ENCODE data around the gene FYCO1. TPM values are rescaled to one million over a fixed set of nuclear protein-coding genes. Genes with fewer than 3 reads are reported as not detected.
"Not testable (repeated sequence)": the region's sequence is repeated elsewhere in the genome, so short reads cannot be mapped to it uniquely, and the experiment has no call there.

FYCO1 gene
- total RNA-seq (10 to 100 TPM; 33.6 to 42.7 TPM), polyA plus RNA-seq (ENCODE audit: insufficient read length in 6 of 6) (10 to 100 TPM; 19.0 to 21.0 (median 20.2) TPM)
- long read RNA-seq, donor 1, result 0 reads
- long read RNA-seq, donor 2, result 0 reads
- long read RNA-seq, donor 3, partial matches to known transcripts, result 10 of 10 reads
- long read RNA-seq, donor 3, other reads (novel, unspliced or antisense), result 0 of 10 reads
- long read RNA-seq, donor 4, partial matches to known transcripts, result 2 of 2 reads
- long read RNA-seq, donor 4, other reads (novel, unspliced or antisense), result 0 of 2 reads
- long read RNA-seq, donor 5, result 0 reads
- long read RNA-seq, donor 6, result 0 reads
- long read RNA-seq, donor 7, full-length matches to known transcripts, result 1 of 11 reads
- long read RNA-seq, donor 7, partial matches to known transcripts, result 10 of 11 reads
- long read RNA-seq, donor 7, other reads (novel, unspliced or antisense), result 0 of 11 reads
- long read RNA-seq, donor 8, full-length matches to known transcripts, result 4 of 4 reads
- long read RNA-seq, donor 8, partial matches to known transcripts, result 0 of 4 reads
- long read RNA-seq, donor 8, other reads (novel, unspliced or antisense), result 0 of 4 reads
- long read RNA-seq, donor 9, result 0 reads
- long read RNA-seq, donor 10, partial matches to known transcripts, result 3 of 3 reads
- long read RNA-seq, donor 10, other reads (novel, unspliced or antisense), result 0 of 3 reads
- long read RNA-seq, donor 11, partial matches to known transcripts, result 5 of 5 reads
- long read RNA-seq, donor 11, other reads (novel, unspliced or antisense), result 0 of 5 reads
- long read RNA-seq, donor 12, result 0 reads

- intact Hi-C loops (cut with DNase I), result no loop called here
- ATAC-seq, result peak; percentile 98
- TF ChIP-seq CTCF (IDR thresholded peaks at IDR 0.05), result peak in 1 of 2 donors; percentile 9
These were observed at the start of gene FYCO1 for GRCh38 chr3:45995236-45996192. Gene FYCO1, minus strand, starts transcription at chr3:45995824. Its CDS starts 10,914 bp downstream, at chr3:45984910.

DNA sequence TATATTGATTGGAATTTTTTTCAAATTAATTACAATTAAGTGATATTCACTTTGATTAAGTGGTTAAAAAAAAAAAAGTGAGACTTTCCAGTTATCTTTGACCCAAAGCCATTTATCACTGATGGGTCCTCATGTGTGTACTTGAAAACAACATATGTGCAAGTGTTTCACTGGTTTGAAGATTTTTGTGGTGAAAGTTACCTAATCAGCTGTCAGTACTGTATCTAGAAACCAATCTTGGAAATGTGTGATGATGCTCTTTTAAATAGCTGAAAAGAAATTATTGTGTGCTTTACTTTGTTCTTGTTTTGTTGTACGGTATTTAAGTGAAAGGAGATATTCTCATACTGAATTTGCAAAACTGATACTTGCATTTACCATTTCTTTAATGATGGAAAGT is 43.3 kb upstream of the FYCO1 start:
- Histone ChIP-seq H3K4me1 (no peaks in the 10 kb centered on the region), H3K9me3 (no peaks in the 10 kb centered on the region), H3K27ac (no peak overlapping the region), H3K36me3 (no peaks in the 10 kb centered on the region), H3K4me3 (no peak overlapping the region), H3K27me3 (no peaks in the 10 kb centered on the region)
- intact Hi-C loops (cut with DNase I), result no loop called here
- no peak for ATAC-seq
- TF ChIP-seq CTCF (IDR thresholded peaks at IDR 0.05), result no peak
- DNase-seq, result no peak

More at GRCh38 chr3:45995236-45996192, at the start of gene FYCO1:
- Histone ChIP-seq H3K36me3 (no peaks in the 10 kb centered on the region), H3K27me3 (no peaks in the 10 kb centered on the region), H3K9me3 (no peaks in the 10 kb centered on the region), H3K4me1 (peaks cover 23 to 49% of the 10 kb centered on the region in 2 donors), H3K4me3 (peak within 1 kb of the TSS; percentile 70 to 96), H3K27ac (peak within 1 kb of the TSS; percentile 87 to 91)
- DNase-seq, result peak; percentile 84 to 99 (median 94)

DNA sequence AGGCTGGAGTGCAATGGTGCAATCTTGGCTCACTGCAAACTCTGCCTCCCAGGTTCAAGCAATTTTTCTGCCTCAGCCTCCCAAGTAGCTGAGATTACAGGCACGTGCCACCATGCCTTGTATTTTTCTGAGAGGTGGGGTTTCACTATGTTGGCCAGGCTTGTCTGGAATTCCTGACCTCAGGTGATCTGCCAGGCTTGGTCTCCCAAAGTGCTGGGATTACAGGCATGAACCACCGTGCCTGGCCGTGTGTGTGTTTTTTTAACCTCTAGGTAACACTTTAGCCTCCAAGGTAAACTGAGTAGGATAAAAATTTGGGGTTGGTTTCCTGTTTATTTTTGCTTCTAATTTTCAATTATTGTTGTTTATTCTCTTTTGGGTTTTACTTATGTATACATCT is 42.4 kb upstream of the FYCO1 start:
- H3K4me1 ChIP-seq; ATAC-seq; H3K27ac ChIP-seq; H3K9me3 ChIP-seq; H3K36me3 ChIP-seq; DNase-seq; H3K27me3 ChIP-seq; H3K4me3 ChIP-seq; intact Hi-C loops (cut with DNase I): not testable (repeated sequence)

DNA sequence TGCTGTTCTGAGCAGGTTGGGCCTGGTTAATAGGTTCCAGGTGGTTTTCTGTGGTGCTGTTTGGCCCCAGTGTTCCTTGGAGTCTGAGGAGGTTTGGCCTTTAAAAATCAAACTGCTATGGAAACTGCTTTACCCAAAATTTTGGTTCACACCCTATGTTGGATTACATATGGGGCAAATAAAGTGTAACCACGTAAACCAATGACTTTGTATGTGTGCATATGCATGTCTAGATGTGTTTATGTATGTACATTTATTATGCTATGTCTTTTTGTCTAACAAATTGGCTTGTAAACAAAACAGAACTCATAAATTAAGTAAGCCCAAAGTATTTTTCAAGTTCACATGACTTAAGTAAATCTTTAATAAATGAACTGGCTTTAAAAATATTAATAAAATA is 40.6 kb upstream of the FYCO1 start:
- DNase-seq (no peak), ATAC-seq (no peak)
- Histone ChIP-seq H3K36me3 (no peaks in the 10 kb centered on the region), H3K4me1 (no peaks in the 10 kb centered on the region), H3K4me3 (no peak overlapping the region), H3K9me3 (peaks cover 0 to 7% of the 10 kb centered on the region in 2 donors), H3K27me3 (no peaks in the 10 kb centered on the region), H3K27ac (no peak overlapping the region)
- TF ChIP-seq CTCF (IDR thresholded peaks at IDR 0.05), result no peak
- intact Hi-C loops (cut with DNase I), result no loop called here

DNA sequence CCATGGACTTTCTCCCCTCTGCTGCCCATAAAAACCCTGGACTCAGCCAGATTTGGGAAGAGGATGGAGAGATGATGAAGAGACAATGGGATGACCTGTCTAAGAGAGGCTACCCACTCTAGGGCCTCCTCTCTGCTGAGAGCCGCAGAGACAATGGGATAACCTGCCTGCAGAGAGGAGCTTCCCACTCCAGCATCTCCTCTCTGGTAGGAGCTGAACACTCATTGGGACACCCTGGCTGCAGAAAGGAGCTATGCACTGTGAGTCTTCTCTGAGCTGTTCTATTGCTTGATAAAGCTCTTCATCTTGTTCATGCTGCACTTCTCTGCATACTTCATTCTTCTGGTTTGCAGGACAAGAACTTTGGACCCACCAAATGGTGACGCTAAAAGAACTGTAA is 36.1 kb upstream of the FYCO1 start:
- TF ChIP-seq CTCF (IDR thresholded peaks at IDR 0.05), result no peak
- no peak overlapping the region for H3K4me3 ChIP-seq
- no peak overlapping the region for H3K27ac ChIP-seq
- no peaks in the 10 kb centered on the region for H3K27me3 ChIP-seq
- H3K4me1 ChIP-seq, result no peaks in the 10 kb centered on the region
- no peak for DNase-seq
- H3K9me3 ChIP-seq, result peaks cover 0 to 25% of the 10 kb centered on the region in 2 donors
- no peak for ATAC-seq
- intact Hi-C loops (cut with DNase I), result no loop called here
- no peaks in the 10 kb centered on the region for H3K36me3 ChIP-seq

Data from left lung (tissue), 14 donors.